HepG2 (cell line): ENCODE data around the gene GDF7. TPM values are rescaled to one million over a fixed set of nuclear protein-coding genes. Genes with fewer than 3 reads are reported as not detected.

Experiments used
- ARHGAP35 ChIP-seq: sonication (generic); formaldehyde crosslinking; IDR thresholded peaks from 2 replicates; pipeline ENCODE4 v1.9.0; 2022; ENCODE audit warnings: mild to moderate bottlenecking, inconsistent platforms, moderate library complexity, missing genetic modification reagents, borderline replicate concordance
- ATF2 ChIP-seq: sonication (generic); formaldehyde crosslinking; IDR thresholded peaks from 2 replicates; pipeline ENCODE4 v1.4.0; 2020; ENCODE audit warnings: missing genetic modification reagents
- CSRNP1 ChIP-seq: sonication (generic); formaldehyde crosslinking; IDR thresholded peaks from 2 replicates; pipeline ENCODE4 v1.8.1; 2023; ENCODE audit warnings: mild to moderate bottlenecking, missing genetic modification reagents
- DR1 ChIP-seq: sonication (generic); formaldehyde crosslinking; IDR thresholded peaks from 2 replicates; pipeline ENCODE4 v1.8.0; 2021; ENCODE audit warnings: mild to moderate bottlenecking, missing genetic modification reagents, inconsistent platforms
- KLF11 ChIP-seq: IDR thresholded peaks from 2 replicates; pipeline ENCODE4 v1.6.1; 2016; ENCODE audit warnings: missing compliant biosample characterization
- MBD4 ChIP-seq: IDR thresholded peaks from 2 replicates; pipeline ENCODE4 v1.6.1; 2012; ENCODE audit warnings: low read length, inconsistent platforms, borderline replicate concordance
- MED13 ChIP-seq: sonication (generic); formaldehyde crosslinking; IDR thresholded peaks from 2 replicates; pipeline ENCODE4 v1.5.0; 2020; ENCODE audit warnings: missing genetic modification reagents
- NR0B2 ChIP-seq: sonication (generic); formaldehyde crosslinking; IDR thresholded peaks from 2 replicates; pipeline ENCODE4 v1.4.0; 2020; ENCODE audit warnings: mild to moderate bottlenecking, missing genetic modification reagents
- SMAD9 ChIP-seq: sonication (generic); formaldehyde crosslinking; IDR thresholded peaks from 2 replicates; pipeline ENCODE4 v1.5.1; 2020; ENCODE audit warnings: mild to moderate bottlenecking, missing genetic modification reagents
- THRA ChIP-seq: sonication (generic); formaldehyde crosslinking; IDR thresholded peaks from 2 replicates; pipeline ENCODE4 v1.4.0; 2020; ENCODE audit warnings: missing genetic modification reagents, borderline replicate concordance
- U2AF2 ChIP-seq: fragments of 200-400 bp; formaldehyde crosslinking; IDR thresholded peaks from 2 replicates; pipeline ENCODE4 v1.6.1; 2017; ENCODE audit warnings: low read depth, mild to moderate bottlenecking, low read length
- ZFP1 ChIP-seq: IDR thresholded peaks from 2 replicates; pipeline ENCODE4 v1.6.1; 2016
- ZFP82 ChIP-seq: sonication (generic); formaldehyde crosslinking; IDR thresholded peaks from 2 replicates; pipeline ENCODE4 v1.5.1; 2020; ENCODE audit warnings: mild to moderate bottlenecking, missing genetic modification reagents, borderline replicate concordance
- ZNF646 ChIP-seq: sonication (generic); formaldehyde crosslinking; IDR thresholded peaks from 2 replicates; pipeline ENCODE4 v1.9.0; 2021; ENCODE audit warnings: mild to moderate bottlenecking, missing genetic modification reagents
- ZNF704 ChIP-seq: sonication (generic); formaldehyde crosslinking; IDR thresholded peaks from 2 replicates; pipeline ENCODE4 v1.8.1; 2023; ENCODE audit warnings: mild to moderate bottlenecking, inconsistent platforms, moderate library complexity, missing genetic modification reagents, borderline replicate concordance
- ZSCAN29 ChIP-seq: sonication (generic); formaldehyde crosslinking; conservative IDR thresholded peaks from 2 replicates; pipeline ENCODE4 v1.4.0; 2020; ENCODE audit warnings: mild to moderate bottlenecking, missing genetic modification reagents
- polyA plus RNA-seq, 8 experiments: library from polyadenylated mRNA; depleted of rRNA in 3 of 8; stranded (reverse) in 7 of 8; unstranded in 1 of 8; fragments of >200 nt; fragmentation: Illumina TruSeq in 4 of 8; extraction: Trizol in 4 of 8; gene quantifications; 2 replicates each; pipeline versions ENCODE4 v1.2.1 to v1.2.3, GENCODE V29; 2011 to 2016; ENCODE audit warnings: low read depth in 4 of 8, missing spikeins in 1 of 8, mixed read lengths in 1 of 8; ENCODE audit not compliant: insufficient read depth in 1 of 8
- total RNA-seq, 5 experiments: library from RNA; depleted of rRNA; stranded (reverse); fragments of >200 nt; fragmentation: Illumina TruSeq; extraction: Trizol; gene quantifications; 2 replicates each; pipeline ENCODE4 v1.2.3, GENCODE V29; 2016; ENCODE audit warnings: low read depth in 1 of 5

Gene GDF7
- total and polyA plus RNA-seq, 2 of the 13 experiments (the other 11 are each of a cell fraction or from before 2014, with no cell fraction given): 1.6 to 15.0 TPM

- TF ChIP-seq THRA (CRISPR knock-in tag): no peak
- 0 out of 2 replicates have a peak, but pooled peaks have one; percentile 9 for TF ChIP-seq ZFP1 (CRISPR knock-in tag)
- no peak for TF ChIP-seq DR1 (CRISPR knock-in tag)
- 0 out of 2 replicates have a peak, but pooled peaks have one; percentile 50 for TF ChIP-seq SMAD9 (CRISPR knock-in tag)
- 0 out of 2 replicates have a peak, but pooled peaks have one; percentile 9 for TF ChIP-seq MED13
- no peak for TF ChIP-seq ZFP82 (CRISPR knock-in tag)
- TF ChIP-seq ZNF704 (CRISPR knock-in tag): 0 out of 2 replicates have a peak, but pooled peaks have one; percentile 44
- TF ChIP-seq NR0B2 (CRISPR knock-in tag): no peak
- no peak for TF ChIP-seq ZSCAN29
- TF ChIP-seq ARHGAP35 (CRISPR knock-in tag): 0 out of 2 replicates have a peak, but pooled peaks have one; percentile 32
- TF ChIP-seq U2AF2: peak; percentile 17; the same call in 1 of the 2 replicates
- TF ChIP-seq CSRNP1 (CRISPR knock-in tag): 0 out of 2 replicates have a peak, but pooled peaks have one; percentile 17
- TF ChIP-seq KLF11 (CRISPR knock-in tag): no peak
- TF ChIP-seq ATF2 (CRISPR knock-in tag): no peak
- TF ChIP-seq MBD4: no peak
- TF ChIP-seq ZNF646: no peak
Observed at GRCh38 chr2:20650393-20650876, 16.5 kb upstream of the GDF7 start (continued).
